ENCODE results near the gene NUTF2.

GRCh38 chr16:67915831-67916723, 69.3 kb downstream of the NUTF2 start:
- TF ChIP-seq POLR2A (IDR thresholded peaks at IDR 0.05; ENCODE audit: low read depth, low read length): no peak
- TF ChIP-seq CTCF (conservative IDR thresholded peaks at IDR 0.05; ENCODE audit: low read depth, low read length): no peak
- no peak for TF ChIP-seq RFX5 (IDR thresholded peaks at IDR 0.05; ENCODE audit: low read depth, low read length)
- no peak for TF ChIP-seq FOS (IDR thresholded peaks at IDR 0.05; ENCODE audit: low read depth, low read length)
- no peak for TF ChIP-seq MAFK (IDR thresholded peaks at IDR 0.05; ENCODE audit: low read depth, low read length)
- TF ChIP-seq SMC3 (IDR thresholded peaks at IDR 0.05; ENCODE audit: low read depth, low read length): no peak
- no peak for TF ChIP-seq RCOR1 (IDR thresholded peaks at IDR 0.05; ENCODE audit: insufficient replicate concordance, low read length)
- TF ChIP-seq RAD21 (IDR thresholded peaks at IDR 0.05; ENCODE audit: low read length): no peak
- TF ChIP-seq CHD1 (IDR thresholded peaks at IDR 0.05; ENCODE audit: low read depth, low read length): no peak
- TF ChIP-seq USF2 (IDR thresholded peaks at IDR 0.05; ENCODE audit: low read depth, low read length): no peak
- TF ChIP-seq ELK1 (IDR thresholded peaks at IDR 0.05; ENCODE audit: borderline replicate concordance, low read depth, low read length): no peak
